Endothelial cell of umbilical vein (primary cell): ENCODE results near the gene EPS8.

Experiments
- CTCF ChIP-seq, 2 donors: IDR thresholded peaks; 1 replicate in 1 of 2; 2 replicates in 1 of 2; pipeline ENCODE4 v1.5.1; 2011; ENCODE audit warnings: low read length in 2 of 2, mild to moderate bottlenecking in 2 of 2, moderate library complexity in 2 of 2, control low read depth in 1 of 2, inconsistent platforms in 1 of 2, low read depth in 1 of 2; ENCODE audit not compliant: insufficient read depth in 1 of 2; ENCODE audit errors: extremely low read depth in 1 of 2
- EZH2 ChIP-seq: IDR thresholded peaks from 2 replicates; pipeline ENCODE4 v1.6.1; 2012; ENCODE audit warnings: borderline replicate concordance, low read depth, mild to moderate bottlenecking, moderate library complexity, low read length, inconsistent platforms; ENCODE audit not compliant: severe bottlenecking
- FOS ChIP-seq: IDR thresholded peaks from 2 replicates; pipeline ENCODE4 v1.6.1; 2011; ENCODE audit warnings: mild to moderate bottlenecking, low read length, moderate library complexity, borderline replicate concordance; ENCODE audit not compliant: insufficient read depth
- MAX ChIP-seq: IDR thresholded peaks from 2 replicates; pipeline ENCODE4 v1.6.1; 2011; ENCODE audit not compliant: insufficient read depth, insufficient read length
- POLR2A ChIP-seq: IDR thresholded peaks from 2 replicates; pipeline ENCODE4 v1.6.1; 2012; ENCODE audit warnings: low read depth, mild to moderate bottlenecking, control low read depth, low read length
- POLR2AphosphoS5 ChIP-seq: IDR thresholded peaks from 2 replicates; pipeline ENCODE4 v1.6.1; 2012; ENCODE audit warnings: low read depth, mild to moderate bottlenecking, control low read depth, low read length, moderate library complexity; ENCODE audit not compliant: insufficient read depth

- TF ChIP-seq POLR2A: no peak
- TF ChIP-seq CTCF (IDR thresholded peaks at IDR 0.05; ENCODE audit: extremely low read depth in 1 of 2, insufficient read depth in 1 of 2, low read depth in 1 of 2, low read length in 2 of 2): no peak
- no peak for TF ChIP-seq POLR2AphosphoS5
- TF ChIP-seq EZH2: no peak
- TF ChIP-seq MAX: no peak
- no peak for TF ChIP-seq FOS
These were observed 126.1 kb downstream of the EPS8 start for GRCh38 chr12:15662983-15663659.
